OCI-LY1 (cell line): Measurements from ENCODE around the gene SLC28A1.

Experiments used
- H2AFZ ChIP-seq: fragments of 200-600 bp; sonication (generic), shearing (Covaris generic); 2 replicates; pipeline ENCODE4 v1.6.0; 2014; ENCODE audit warnings: antibody characterized with exemption, mild to moderate bottlenecking, low read length
- H3F3A ChIP-seq: fragments of 200-600 bp; sonication (generic), shearing (Covaris generic); 2 replicates; pipeline ENCODE4 v1.6.0; 2014; ENCODE audit warnings: mild to moderate bottlenecking, antibody characterized with exemption, low read length, moderate library complexity; ENCODE audit not compliant: insufficient read depth
- H3K27ac ChIP-seq: fragments of 200-600 bp; sonication (generic); 2 replicates; pipeline ENCODE4 v1.5.1; 2014; ENCODE audit warnings: low read length, mixed run types, mild to moderate bottlenecking, low read depth; ENCODE audit not compliant: poor library complexity, severe bottlenecking
- H3K27me3 ChIP-seq: fragments of 200-600 bp; sonication (generic); 2 replicates; pipeline ENCODE4 v1.6.0; 2014; ENCODE audit warnings: antibody characterized with exemption, mild to moderate bottlenecking, low read length, moderate library complexity; ENCODE audit not compliant: insufficient read depth
- H3K36me3 ChIP-seq: fragments of 200-600 bp; sonication (generic); 2 replicates; pipeline ENCODE4 v1.6.1; 2014; ENCODE audit warnings: mild to moderate bottlenecking, antibody characterized with exemption, low read length, moderate library complexity, mixed read lengths; ENCODE audit not compliant: insufficient read depth
- H3K4me1 ChIP-seq: fragments of 200-600 bp; sonication (generic); 2 replicates; pipeline ENCODE4 v1.5.1; 2014; ENCODE audit warnings: mild to moderate bottlenecking, low read length, moderate library complexity; ENCODE audit not compliant: insufficient read depth, severe bottlenecking
- H3K4me2 ChIP-seq: fragments of 200-600 bp; sonication (generic), shearing (Covaris generic); 2 replicates; pipeline ENCODE4 v1.6.1; 2014; ENCODE audit warnings: low read length
- H3K4me3 ChIP-seq: fragments of 200-600 bp; sonication (generic); 2 replicates; pipeline ENCODE4 v1.5.1; 2014; ENCODE audit warnings: low read length, low read depth, mild to moderate bottlenecking, mixed read lengths; ENCODE audit not compliant: poor library complexity, severe bottlenecking
- H3K79me2 ChIP-seq: fragments of 200-600 bp; shearing (Covaris generic); 2 replicates; pipeline ENCODE4 v1.6.1; 2016; ENCODE audit warnings: mixed run types, low read length, mixed read lengths; ENCODE audit not compliant: insufficient read depth
- H3K9ac ChIP-seq: fragments of 200-600 bp; sonication (generic), shearing (Covaris generic); 2 replicates; pipeline ENCODE4 v1.6.1; 2014; ENCODE audit warnings: mild to moderate bottlenecking, low read length, mixed read lengths
- H3K9me2 ChIP-seq: fragments of 200-600 bp; sonication (generic), shearing (Covaris generic); 2 replicates; pipeline ENCODE4 v1.6.1; 2014; ENCODE audit warnings: low read depth, mild to moderate bottlenecking, low read length, mixed read lengths
- H3K9me3 ChIP-seq: fragments of 200-600 bp; shearing (Covaris generic); 2 replicates; pipeline ENCODE4 v1.6.1; 2014; ENCODE audit warnings: low read length, mixed read lengths
- H4K20me1 ChIP-seq: fragments of 200-600 bp; sonication (generic), shearing (Covaris generic); 2 replicates; pipeline ENCODE4 v1.6.0; 2016; ENCODE audit warnings: mild to moderate bottlenecking, low read length; ENCODE audit not compliant: insufficient read depth
- EZH2 ChIP-seq: fragments of 200-600 bp; sonication (generic), shearing (Covaris generic); IDR thresholded peaks from 2 replicates; pipeline ENCODE4 v1.8.0; 2017; ENCODE audit warnings: borderline replicate concordance, mixed run types, mild to moderate bottlenecking, antibody characterized with exemption, low read length, moderate library complexity, mixed read lengths
- TF ChIP-seq, protein P1 (sequence below): fragments of 200-600 bp; sonication (generic), shearing (Covaris generic); IDR thresholded peaks from 2 replicates; pipeline ENCODE4 v1.5.1; 2017; ENCODE audit warnings: mild to moderate bottlenecking, antibody characterized with exemption, low read length, moderate library complexity, mixed read lengths

The SLC28A1 gene

GRCh38 chr15:84981711-84982300, 97.3 kb downstream of the SLC28A1 start, which contains the start of gene PDE8A:
TSS of gene PDE8A (plus strand) at chr15:84981856. CDS start at chr15:84982163, 307 bp downstream.
- Histone ChIP-seq H2AFZ (peak within 1 kb of the TSS; percentile 73; the same call in 1 of the 2 replicates), H3K4me1 (peaks cover 15% of the 10 kb centered on the region), H3K79me2 (no peaks in the 10 kb centered on the region), H3K4me3 (peak within 1 kb of the TSS; percentile 71), H3F3A (no peaks in the 10 kb centered on the region), H3K36me3 (no peaks in the 10 kb centered on the region), H3K27me3 (peaks cover 12% of the 10 kb centered on the region; the same call in 1 of the 2 replicates), H4K20me1 (no peaks in the 10 kb centered on the region), H3K9ac (peak within 1 kb of the TSS; percentile 65), H3K9me3 (no peaks in the 10 kb centered on the region), H3K9me2 (no peaks in the 10 kb centered on the region), H3K27ac (no peak within 1 kb of the TSS), H3K4me2 (peak within 1 kb of the TSS; percentile 83)
- TF ChIP-seq EZH2 = no peak
- TF ChIP-seq, protein P1, sequence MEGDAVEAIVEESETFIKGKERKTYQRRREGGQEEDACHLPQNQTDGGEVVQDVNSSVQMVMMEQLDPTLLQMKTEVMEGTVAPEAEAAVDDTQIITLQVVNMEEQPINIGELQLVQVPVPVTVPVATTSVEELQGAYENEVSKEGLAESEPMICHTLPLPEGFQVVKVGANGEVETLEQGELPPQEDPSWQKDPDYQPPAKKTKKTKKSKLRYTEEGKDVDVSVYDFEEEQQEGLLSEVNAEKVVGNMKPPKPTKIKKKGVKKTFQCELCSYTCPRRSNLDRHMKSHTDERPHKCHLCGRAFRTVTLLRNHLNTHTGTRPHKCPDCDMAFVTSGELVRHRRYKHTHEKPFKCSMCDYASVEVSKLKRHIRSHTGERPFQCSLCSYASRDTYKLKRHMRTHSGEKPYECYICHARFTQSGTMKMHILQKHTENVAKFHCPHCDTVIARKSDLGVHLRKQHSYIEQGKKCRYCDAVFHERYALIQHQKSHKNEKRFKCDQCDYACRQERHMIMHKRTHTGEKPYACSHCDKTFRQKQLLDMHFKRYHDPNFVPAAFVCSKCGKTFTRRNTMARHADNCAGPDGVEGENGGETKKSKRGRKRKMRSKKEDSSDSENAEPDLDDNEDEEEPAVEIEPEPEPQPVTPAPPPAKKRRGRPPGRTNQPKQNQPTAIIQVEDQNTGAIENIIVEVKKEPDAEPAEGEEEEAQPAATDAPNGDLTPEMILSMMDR = no peak

- Histone ChIP-seq H3F3A (no peaks in the 10 kb centered on the region), H3K4me3 (peak overlapping the region; percentile 71), H2AFZ (no peak overlapping the region), H3K27me3 (peaks cover 12% of the 10 kb centered on the region; the same call in 1 of the 2 replicates), H3K9ac (peak overlapping the region; percentile 60; the same call in 1 of the 2 replicates), H4K20me1 (no peaks in the 10 kb centered on the region), H3K4me1 (peaks cover 15% of the 10 kb centered on the region), H3K9me2 (no peaks in the 10 kb centered on the region), H3K27ac (no peak overlapping the region), H3K36me3 (no peaks in the 10 kb centered on the region), H3K9me3 (no peaks in the 10 kb centered on the region), H3K79me2 (no peaks in the 10 kb centered on the region), H3K4me2 (peak overlapping the region; percentile 83)
- TF ChIP-seq, protein P1 = no peak
- no peak for TF ChIP-seq EZH2
Observed at GRCh38 chr15:84982301-84982920, 97.9 kb downstream of the SLC28A1 start.

DNA sequence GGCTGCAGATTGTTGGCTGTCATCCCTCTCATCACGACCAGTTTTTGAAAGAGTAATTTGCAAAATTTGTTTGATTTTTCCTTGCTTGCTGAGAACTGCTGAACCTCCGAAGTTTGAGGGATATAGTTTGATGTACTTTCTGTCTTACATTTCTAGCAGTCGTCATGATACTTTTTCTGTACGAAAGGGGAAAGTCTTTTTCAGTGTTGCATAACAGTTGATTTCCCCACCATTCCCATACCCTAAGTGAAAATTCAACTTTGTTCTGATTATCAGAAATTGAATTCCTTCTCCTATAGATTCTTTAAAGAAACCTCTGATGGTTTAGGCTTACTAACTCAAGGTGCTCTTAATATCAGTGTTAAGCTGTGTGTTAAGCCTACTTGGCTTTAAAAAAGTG, 98.8 kb downstream of the SLC28A1 start:
- Histone ChIP-seq H3K9ac (no peak overlapping the region), H3K4me3 (no peak overlapping the region), H3K4me2 (no peak overlapping the region)

More for the DNA sequence above, 98.8 kb downstream of the SLC28A1 start:
- TF ChIP-seq, protein P1 = no peak
- no peak for TF ChIP-seq EZH2
- Histone ChIP-seq H3K27me3 (peaks cover 12% of the 10 kb centered on the region; the same call in 1 of the 2 replicates), H4K20me1 (no peaks in the 10 kb centered on the region), H3K36me3 (no peaks in the 10 kb centered on the region), H3K27ac (no peak overlapping the region), H3K79me2 (no peaks in the 10 kb centered on the region), H2AFZ (no peak overlapping the region), H3F3A (no peaks in the 10 kb centered on the region), H3K9me2 (no peaks in the 10 kb centered on the region), H3K9me3 (no peaks in the 10 kb centered on the region), H3K4me1 (peaks cover 15% of the 10 kb centered on the region)
